ENCODE measurements around the gene HYAL3.
A peak's percentile ranks its signal among the peaks of the same experiment; 100 is the strongest.

HYAL3 gene

DNA sequence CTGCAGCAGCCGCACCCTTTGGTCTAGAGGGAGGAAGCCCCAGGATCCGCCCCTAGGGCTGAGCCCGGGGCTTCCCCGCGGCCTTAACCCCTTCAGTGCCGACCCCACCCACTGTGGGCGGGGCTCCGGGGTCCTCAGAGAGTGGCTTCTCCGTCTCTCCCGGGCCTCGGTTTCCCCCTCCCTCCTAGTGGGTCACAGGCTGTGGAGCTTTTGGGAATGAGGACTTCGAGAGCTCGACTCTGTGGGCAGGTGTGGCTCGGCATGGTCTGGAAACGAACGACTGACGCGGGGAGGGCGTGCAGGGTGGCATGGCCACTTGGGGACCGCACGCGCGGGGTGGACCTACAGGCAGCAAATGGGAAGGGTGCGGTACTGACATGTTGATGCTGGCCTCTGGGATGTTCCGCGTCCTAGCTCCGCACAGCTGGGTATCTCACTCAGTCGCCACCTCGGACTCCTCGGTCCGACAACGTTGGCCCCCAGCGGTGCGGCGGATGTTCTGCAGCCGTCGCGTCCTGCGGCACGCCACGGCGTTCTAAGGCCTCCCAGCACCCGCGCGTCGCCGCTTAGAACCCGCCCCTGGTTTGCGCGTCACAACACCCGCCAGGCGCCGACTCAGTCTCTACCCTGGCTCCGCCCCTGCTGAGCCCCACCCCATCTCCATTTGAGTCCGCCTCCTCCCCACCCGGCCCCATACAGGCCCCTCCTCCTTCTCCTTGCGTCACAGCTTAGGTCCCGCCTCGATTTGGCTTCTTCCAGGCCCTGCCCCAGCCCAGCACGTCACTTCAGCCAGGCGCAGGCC, at the start of gene HYAL3, which contains the start of gene NAA80:
Gene HYAL3 (minus strand): TSS at position 570 of the 802 bp plus-strand sequence. CDS start 3,803 bp downstream, outside the sequence.
Gene NAA80 (minus strand): TSS at position 570 of the 802 bp plus-strand sequence. CDS start 1,942 bp downstream, outside the sequence.
- peak; percentile 95 to 97 for DNase-seq

DNA sequence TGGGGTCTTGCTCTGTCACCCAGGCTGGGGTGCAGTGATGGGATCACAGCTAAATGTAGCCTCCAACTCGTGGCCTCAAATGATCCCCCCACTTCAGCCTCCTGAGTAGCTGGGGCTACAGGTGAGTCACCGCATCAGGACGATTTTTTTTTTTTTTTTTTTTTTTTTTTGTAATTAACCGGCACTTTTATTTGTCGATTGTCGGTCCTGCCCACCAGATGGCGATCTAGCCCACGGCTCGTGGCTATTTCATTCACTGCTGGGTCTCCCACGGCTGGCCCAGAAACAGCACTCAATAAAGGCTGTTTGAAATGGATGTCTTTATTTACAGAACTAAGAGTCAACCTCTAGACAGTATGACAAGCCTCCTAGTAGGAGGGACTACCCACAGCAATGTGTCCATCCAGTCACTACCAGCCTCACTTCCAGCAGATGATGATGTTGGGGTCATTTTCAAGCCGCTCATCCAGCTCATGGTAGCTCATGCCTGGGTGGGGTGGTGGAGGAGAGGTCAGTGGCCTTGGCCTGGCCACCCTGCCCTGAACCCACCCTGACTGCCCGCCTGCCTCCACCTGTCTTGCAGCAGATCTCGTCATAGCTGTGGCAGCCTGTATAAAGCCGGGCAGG, 48.1 kb upstream of the HYAL3 start:
- DNase-seq, result peak in 1 of 2 experiments; percentile 59

- DNase-seq, result no peak
These were observed 46.5 kb upstream of the HYAL3 start, which contains the start of gene ZMYND10 for GRCh38 chr3:50345586-50346234. TSS of gene ZMYND10 (minus strand) at chr3:50345732. CDS start at chr3:50345579, 153 bp downstream.

- no peak for DNase-seq
These were observed 45.8 kb upstream of the HYAL3 start for GRCh38 chr3:50345008-50345407.

DNA sequence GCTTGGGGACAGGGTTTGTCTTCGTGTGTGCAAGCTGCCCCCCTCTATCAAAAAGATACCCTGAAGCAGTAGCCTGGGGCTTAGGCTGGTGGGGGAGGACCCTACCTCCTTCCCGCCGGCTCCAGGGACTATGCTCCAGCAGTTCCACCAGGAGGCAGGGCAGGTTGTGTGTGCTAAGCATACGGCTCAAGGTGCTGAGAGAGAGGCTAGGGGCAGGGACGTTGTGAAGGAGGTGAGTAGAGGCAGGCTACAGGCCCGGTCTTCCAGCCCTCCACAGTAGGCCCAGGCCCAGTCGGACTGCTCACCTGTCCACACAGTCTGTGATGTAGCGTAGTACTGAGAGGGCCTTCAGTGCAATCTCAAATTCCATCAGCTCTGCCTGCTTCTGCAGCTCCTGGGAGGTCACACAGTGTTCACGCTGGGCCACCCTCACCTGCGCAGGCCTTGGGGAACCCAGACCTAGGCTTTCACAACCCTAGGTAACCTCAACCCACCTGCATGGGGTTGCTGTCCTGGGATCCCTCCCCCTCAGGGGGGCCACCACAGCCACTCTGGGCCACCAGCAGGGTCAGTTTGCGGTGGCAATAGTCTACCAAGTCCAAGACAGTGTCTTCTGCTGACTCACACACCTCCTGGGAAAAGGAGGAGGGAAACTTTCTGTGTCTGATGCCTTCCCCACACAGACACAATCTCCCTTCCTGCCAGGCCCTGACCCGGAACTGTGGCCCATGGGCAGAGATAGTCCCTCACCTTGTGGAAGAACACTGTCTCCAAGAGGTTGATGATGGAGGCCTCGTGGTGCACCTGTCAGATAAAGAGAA, 43.8 kb upstream of the HYAL3 start:
- no peak for DNase-seq

GRCh38 chr3:50341996-50342650, 42.9 kb upstream of the HYAL3 start:
- no peak for DNase-seq

GRCh38 chr3:50341537-50341936, 42.3 kb upstream of the HYAL3 start:
- no peak for DNase-seq

DNA sequence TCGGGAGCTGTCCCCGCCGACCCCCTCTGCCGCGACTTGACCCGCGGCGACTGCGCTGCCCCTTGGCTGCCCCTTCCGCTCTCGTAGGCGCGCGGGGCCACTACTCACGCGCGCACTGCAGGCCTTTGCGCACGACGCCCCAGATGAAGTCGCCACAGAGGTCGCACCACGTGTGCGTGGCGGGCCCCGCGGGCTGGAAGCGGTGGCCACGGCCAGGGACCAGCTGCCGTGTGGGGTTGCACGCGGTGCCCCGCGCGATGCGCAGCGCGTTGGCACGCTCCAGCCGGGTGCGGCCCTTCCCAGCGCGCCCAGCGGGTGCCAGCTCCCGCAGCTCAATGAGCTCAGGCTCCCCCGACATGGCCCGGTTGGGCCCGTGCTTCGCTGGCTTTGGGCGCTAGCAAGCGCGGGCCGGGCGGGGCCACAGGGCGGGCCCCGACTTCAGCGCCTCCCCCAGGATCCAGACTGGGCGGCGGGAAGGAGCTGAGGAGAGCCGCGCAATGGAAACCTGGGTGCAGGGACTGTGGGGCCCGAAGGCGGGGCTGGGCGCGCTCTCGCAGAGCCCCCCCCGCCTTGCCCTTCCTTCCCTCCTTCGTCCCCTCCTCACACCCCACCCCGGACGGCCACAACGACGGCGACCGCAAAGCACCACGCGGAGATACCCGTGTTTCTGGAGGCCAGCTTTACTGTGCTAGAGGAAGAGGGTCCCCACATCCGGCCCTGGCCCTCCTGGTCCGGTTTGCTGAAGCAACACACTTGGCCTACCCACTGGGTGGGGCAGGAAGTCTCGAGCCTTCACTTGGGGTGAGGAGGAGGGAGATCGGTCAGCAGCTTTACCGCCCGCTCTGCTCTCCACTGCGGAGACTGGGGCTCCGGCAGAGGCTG, 41.5 kb upstream of the HYAL3 start, which contains the start of gene RASSF1:
Gene RASSF1 (minus strand): TSS at position 389 of the 882 bp plus-strand sequence. CDS start 31 bp downstream, at position 358.
- DNase-seq, result no peak

DNA sequence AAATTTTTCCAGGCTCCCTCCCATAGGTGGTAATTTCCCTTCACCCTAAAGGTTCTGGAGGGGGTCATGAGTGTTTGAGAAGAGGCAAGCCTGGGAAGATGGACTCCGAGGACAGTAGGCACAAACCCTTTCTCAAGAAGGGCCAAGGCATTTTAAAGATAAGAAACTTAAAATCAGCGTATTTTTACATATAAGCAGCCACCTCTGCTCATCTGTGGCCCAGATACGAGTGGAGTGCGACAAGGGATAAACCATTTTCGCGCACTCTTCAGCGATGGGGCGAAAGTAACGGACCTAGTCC, 40.9 kb upstream of the HYAL3 start:
- DNase-seq, result no peak

- no peak for DNase-seq
These were observed 40.4 kb upstream of the HYAL3 start for GRCh38 chr3:50339485-50340146.

DNA sequence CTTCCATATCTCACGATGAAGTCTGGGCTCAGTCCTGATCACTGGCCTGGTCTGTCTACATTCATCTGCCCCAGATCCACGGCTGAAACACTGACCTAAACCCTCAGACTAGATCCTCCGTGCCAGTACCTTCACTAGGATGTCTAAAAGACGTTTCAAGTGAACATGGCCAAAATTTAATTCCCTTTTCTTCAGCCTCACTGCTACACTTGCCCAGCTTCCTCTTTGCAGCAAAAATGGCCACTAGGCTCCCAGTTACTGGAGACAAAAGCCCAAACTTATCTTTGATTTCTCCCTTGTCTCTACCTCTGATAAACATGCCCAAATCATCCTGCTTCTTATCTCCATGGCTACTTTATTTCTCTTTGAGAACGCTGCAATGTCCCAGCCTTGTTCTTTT, 39.8 kb upstream of the HYAL3 start:
- no peak for DNase-seq

DNA sequence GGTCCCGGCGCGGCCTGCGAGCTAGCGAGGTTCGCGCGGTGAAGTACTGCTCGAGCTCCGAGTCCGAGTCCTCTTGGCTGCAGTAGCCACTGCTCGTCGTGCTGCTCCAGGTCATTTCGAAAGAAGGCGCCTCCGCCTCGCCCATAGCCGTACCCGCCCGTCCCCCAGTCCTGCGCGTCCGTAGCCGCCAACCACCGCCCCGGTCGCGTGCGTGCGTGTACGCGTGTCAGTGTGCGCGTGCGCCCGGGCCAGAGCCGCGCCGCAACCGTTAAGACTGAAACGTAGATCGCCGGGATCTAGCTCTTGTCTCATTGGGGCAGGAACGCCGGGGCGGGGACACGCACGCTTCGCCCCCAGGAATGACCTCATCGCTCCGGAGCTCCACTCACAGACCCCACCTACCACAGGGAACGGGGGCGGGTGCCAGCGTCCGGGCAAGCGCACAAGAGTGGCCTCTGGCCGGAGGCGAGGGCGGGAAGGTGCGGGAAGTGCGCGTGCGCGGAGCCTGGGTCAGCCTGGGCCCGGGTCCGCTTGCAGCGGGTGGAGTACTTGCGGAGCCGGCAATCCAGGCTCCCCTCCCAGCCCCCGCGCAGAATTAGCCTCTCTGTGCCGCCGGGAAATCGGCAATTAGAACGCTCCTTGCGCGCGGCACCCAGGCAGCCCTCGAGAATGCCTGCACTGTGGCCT, 38.1 kb upstream of the HYAL3 start:
- DNase-seq, result peak; percentile 80 to 95

DNA sequence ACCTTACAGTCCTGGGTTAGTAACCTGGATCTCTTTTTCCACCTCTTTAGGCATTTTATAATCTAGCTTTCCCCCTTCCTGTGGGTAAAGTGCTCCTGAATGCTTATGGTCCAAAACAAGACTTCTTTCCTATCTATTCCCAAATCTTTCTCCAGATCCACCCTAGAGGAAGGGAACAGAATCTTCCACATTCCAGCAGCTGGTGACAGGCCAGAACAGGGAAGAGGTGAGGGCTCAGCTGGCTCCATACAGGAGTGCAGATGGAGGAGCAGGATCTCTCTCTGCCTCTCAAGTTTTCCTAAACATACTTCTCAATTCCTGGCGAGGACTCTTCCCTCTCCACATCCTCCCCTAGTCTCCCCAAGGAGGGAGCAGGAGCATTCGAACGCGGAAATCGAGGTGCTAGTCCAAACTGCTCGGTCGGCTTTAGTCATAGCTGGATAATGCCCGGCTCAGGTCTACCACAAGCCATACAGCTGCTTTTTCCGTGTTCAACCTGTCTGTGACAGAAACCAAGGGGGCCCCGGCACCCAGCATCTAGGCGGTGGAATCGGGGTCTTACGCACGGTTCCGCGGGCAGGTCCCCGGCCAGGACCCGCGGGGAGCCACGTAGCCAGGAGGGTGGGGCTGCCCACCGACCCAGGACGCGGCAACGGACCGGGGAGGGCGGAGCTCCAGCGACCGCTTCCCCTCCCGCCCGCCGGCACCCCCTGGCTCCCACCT, 37.4 kb upstream of the HYAL3 start:
- no peak for DNase-seq

DNA sequence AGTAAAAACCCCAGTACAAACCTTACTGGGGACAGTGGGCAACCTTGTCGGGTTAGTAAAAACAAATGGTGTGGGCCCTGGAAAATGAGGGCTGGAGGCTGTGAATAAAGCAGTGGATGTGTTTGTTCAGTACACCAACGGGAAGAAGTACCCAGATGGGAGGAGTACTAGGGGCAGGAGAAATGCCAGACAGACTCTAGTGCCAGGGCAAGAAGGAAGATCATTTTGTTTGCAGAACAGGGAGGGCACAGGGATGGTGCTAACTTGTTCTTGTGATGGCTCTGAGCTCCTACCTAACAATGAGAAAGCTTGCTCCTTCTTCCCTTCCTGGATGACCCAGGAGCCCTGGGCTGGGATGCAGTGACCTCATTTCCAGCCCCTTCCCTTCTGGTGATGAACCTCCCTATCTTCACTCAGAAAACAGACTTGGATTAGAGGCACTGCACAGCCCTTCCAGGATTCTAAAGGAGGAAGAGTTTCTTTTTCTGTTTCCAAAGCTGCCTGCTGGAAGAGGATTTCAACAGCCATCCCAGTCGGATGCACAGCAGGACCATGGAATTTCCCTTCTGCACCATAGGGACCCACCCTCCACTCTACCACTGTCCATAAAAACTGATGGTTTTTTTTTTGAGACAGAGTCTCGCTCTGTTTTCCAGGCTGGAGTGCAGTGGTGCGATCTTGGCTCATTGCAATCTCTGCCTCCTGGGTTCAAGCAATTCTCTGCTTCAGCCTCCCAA, 35.3 kb upstream of the HYAL3 start:
- DNase-seq, result no peak

GRCh38 chr3:50333744-50334328, 34.6 kb upstream of the HYAL3 start:
- DNase-seq, result no peak

GRCh38 chr3:50331364-50331907, 32.2 kb upstream of the HYAL3 start:
- DNase-seq, result no peak

- DNase-seq, result no peak
These were observed 31.1 kb upstream of the HYAL3 start for GRCh38 chr3:50330330-50330729.

All from NCI-H446 (cell line).